Hematopoietic multipotent progenitor cell treated with erythropoietin and hydrocortisone succinate and interleukin-3 and kit ligand, for 4 days (in vitro differentiated cells): Measurements from ENCODE around the gene NEAT1.

Source experiments
- DNase-seq: peaks from one replicate; pipeline ENCODE4 v3.0.0-alpha.2; 2015

The NEAT1 gene

DNA sequence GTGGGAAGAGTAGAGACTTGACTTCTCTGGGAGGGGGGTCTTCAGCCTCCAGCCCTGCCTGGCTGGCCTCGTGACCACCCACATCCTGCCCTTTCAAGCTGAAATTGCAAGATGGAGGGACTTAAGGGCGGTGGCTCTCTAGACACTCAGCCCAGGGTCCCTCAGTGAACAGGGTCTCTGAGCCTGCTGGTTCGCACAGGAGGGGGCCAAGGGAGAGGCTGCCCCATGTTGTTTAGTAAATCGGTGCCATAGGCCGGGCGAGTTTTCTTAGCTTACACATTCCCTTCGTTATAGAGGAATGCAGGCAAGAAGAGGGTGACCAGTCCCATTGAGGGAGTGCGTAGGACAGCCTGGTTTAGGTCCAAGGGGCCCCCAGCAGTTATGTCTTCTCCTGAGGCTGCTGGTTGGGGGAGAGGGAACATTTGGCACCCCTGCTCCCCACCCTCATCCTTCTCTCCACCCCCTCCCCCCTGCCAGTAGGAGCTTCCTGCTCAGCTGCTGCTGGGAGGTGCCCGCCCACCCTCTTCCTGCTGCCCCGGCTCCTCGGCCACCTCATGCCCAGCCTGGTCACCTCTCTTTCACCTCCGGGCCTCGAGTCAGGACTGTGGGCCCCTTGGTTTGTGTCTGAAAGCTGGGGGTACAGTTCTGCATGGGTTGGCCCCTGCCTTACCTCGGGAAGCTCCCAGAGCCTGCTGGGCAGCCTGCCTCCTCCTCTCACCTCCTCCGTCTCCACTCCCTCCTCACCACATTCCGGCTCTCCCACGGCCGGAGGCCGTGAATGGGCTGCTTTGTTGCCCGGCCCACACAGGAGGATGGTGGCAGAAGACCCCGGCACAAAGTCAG is 32.3 kb upstream of the NEAT1 start:
- no peak for DNase-seq

GRCh38 chr11:65390996-65391395 is 31.6 kb upstream of the NEAT1 start:
- DNase-seq: no peak

- no peak for DNase-seq
These were observed 30.3 kb upstream of the NEAT1 start for GRCh38 chr11:65392186-65392829.

DNA sequence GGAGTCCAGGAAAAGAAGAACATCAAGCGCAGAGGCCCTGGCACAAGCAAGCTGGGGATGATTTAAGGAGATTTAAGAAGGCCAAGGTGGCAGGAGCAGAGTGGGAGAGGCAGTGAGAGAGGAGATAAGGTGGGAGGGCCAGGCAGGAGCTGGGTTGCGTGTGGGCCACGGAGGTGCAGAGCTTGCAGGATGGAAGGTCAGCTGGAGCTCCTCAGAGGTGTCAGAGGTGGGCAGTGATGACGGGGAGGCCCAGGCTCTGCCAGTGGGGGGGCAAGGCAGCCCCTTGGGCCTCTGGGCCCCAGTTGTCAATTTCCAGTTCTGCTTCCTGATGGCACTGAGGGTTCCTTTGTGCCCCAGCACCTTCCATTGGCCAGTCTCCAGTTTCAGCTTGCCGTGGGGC is 29.7 kb upstream of the NEAT1 start:
- DNase-seq: no peak

DNA sequence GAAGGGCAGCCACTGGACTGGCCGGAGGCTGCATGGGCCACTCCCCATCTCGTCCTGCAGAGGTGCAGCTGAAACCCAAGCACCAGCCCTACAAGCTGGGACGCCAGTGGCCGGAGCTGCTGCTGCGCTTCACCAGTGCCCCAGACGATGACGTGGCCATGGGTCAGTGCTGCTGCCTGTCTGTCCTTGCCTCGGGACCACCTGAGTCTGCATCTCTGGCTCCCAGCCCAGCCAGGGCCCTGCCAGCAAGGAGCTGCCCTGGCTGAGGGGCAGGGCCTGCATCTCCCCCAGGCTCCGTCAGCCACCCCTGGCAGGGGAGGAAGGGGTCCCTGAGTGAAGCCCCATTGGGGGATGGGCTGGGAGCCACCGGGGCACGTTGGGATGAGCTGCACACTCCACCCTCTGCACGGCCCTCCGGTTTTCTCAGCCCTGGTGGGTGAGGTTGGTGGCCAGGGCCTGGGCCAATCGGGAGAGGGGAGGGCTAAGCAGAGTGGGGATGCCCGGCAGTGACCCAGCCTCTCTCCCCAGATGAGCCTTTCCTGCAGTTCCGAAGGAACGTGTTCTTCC is 29.0 kb upstream of the NEAT1 start:
- DNase-seq: no peak

DNA sequence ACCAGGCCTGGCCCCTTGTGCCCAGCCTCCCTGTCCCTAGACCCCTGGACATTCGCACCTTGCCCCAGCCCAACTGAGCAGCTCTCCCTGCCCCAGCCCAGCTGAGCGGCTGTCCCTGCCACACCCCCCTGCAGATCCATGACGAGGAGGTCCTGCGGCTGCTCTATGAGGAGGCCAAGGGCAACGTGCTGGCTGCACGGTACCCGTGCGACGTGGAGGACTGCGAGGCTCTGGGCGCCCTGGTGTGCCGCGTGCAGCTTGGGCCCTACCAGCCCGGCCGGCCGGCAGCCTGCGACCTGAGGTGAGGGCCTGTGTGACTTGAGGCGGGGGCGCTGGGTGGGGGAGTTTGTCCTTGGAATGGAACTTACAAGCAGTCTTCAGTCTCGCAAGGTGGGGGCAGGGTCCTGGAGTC is 28.5 kb upstream of the NEAT1 start:
- no peak for DNase-seq

DNA sequence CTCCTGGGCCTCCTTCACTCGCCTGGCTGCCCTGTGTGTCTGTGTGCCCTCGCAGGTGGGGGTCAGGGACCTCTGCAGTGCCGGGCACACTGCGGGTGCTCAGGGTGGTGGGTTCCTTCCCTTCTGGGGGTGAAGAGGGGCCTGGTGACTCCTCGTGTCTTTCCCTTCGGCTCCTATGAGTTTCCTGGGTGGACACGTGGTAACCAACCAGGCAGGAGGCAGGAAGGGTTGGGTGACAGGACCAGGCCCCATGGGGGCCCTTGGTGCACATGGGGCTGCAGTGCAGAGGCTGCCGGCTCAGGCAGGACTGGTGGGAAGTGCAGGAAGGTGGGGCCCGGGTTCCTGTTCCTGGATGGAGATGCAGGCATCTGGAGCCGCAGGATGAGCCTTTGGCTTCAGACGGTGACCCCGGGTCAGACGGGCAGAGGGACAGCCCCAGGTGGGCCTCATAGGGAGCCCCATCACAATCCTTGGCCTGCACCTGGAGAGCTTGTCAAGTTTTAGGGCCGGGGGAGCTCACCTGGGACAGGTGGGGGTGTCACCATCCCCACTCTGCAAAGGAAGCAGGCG is 26.6 kb upstream of the NEAT1 start:
- DNase-seq: no peak

- DNase-seq: no peak
These were observed 25.5 kb upstream of the NEAT1 start for GRCh38 chr11:65396769-65397745.

GRCh38 chr11:65398362-65398910 is 24.2 kb upstream of the NEAT1 start:
- no peak for DNase-seq

DNA sequence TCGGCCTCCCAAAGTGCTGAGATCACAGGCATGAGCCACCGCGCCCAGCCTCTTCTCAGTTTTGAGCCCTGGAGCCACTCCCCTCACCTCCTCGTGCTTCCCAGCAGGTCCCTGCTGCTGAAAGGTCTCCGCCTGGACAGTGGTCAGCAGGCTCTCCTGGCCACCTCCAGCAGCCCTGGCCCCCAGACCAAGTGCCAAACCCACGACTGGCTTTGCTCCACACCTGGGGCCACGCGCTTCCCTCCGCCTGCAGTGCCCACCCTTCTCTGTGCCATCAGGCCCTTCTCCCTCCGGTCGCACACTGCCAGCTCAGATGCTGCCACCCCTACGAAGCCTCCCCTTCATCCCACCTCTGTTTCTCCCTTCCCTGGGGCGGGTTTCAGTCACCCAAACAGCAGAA is 23.3 kb upstream of the NEAT1 start:
- DNase-seq: no peak

GRCh38 chr11:65399845-65400244 is 22.8 kb upstream of the NEAT1 start:
- no peak for DNase-seq

DNA sequence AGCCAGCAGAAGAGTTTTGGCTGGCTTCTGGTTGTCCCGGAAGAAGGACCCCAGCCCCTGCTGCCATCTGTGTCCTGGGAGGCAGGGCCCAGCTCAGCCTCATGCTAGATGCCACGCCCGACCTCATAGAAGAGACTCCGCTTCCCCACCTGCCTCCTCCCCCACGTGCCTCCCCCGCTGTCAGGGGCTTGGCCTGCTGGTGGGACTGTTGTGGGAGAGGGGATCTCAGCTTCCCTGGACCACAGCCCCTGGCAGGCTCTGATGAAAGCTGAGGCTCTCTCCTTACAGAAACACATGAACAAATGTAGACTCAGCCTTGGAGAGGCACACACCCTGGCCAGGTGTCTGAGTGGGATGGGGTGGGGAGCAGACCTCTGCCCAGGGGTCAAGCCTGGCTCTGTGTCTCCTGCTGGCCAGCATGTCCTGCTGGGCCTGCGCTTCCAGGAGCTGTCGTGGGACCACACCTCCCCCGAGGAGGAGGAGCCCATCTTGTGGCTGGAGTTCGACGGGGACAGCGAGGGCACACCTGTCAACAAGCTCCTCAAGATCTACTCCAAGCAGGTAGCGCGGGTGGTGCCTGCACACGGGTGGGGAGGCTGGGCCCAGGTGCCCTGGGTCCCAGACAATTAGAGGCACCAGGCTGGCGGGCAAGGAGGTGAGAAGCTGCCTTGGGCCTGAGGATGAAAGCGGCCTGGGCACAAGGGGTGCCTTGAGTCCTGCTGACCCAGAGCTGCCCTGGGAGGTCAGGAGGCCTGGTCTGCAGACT is 22.1 kb upstream of the NEAT1 start:
- DNase-seq: no peak

DNA sequence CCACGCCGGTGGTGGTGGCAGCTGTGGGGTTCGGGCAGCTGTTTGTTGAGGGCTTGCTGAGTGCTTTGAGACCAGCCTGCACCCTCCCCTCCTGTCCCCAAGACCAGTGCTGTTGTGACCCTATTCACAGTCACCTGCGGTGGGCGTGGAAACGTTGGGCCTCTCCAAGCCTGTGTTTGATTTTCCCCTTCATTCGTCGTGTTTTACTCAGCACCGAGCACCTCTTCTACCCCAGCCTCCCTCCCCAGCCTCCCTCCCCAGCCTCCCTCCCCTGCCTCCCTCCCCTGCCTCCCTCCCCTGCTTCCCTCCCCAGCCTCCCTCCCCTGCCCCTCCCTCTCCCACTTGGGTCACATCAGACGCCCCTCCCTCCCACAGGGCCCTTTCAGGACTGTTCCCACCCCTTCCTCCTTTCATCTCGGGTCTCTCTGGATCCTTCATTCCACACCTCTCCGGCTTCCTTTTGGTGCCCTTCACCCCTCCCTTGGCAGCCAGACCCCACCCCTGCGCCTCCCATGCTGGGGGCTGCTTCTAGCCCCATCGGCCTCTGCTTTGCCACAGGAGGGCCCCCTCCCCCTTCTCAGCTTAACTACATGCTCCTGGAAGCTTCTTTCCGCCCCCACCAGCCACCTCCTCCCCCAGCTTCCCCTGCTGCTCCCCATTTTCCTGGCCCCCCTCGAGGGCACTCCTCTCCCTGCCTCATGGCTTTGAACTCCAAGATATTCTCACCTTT is 21.4 kb upstream of the NEAT1 start:
- peak; percentile 25 for DNase-seq

- DNase-seq: no peak
These were observed 20.8 kb upstream of the NEAT1 start for GRCh38 chr11:65401803-65402248.

- no peak for DNase-seq
These were observed 19.8 kb upstream of the NEAT1 start for GRCh38 chr11:65402790-65403189.

GRCh38 chr11:65403607-65404121 is 18.9 kb upstream of the NEAT1 start:
- DNase-seq: peak; percentile 96

DNA sequence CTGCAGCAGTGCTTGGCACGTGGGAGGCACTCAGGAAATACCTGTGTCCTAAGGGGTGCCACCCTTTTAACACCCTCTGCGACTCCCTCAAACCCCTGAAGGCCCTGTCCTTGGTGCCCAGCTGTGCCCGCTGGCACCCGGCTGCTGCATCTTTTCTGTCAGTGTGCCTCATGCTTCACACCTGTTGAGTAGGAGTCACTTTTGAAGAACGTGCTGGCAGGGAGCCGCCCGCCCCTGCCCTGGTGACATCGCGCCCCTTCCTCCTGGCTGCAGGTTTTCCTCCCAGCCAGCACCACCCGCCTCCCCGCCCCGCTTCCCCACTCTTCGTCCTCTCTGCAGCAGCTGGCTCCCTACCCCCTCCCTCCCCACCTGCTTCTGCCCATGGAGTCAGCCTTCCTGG is 18.4 kb upstream of the NEAT1 start:
- no peak for DNase-seq

DNA sequence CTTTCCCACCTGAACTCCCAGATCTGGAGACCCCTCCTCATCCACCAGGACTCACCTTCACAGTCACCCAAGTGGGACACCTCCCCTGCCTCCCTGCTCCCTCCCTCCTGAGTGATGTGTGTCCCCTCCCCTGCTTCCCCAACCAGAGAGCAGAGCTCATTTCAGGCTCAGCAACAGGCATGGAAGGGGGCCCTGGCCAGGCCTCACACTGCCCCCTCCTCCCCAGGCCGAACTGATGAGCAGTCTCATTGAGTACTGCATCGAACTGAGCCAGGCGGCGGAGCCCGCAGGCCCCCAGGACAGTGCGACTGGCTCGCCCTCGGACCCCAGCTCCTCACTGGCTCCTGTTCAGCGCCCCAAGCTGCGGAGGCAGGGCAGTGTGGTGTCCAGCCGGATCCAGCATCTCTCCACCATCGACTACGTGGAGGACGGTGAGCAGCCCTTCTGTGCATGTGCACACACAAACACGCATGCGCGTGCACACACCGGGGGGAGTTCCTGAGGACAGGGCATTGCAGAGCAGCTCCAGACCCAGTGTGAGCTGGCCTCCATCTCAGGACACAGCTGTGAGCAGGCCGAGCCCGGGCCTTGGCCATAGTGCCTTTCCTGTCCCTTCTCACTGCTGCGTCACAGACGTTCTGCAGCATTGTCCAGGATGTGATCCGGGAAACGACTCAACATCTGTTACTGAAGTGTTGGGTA is 17.8 kb upstream of the NEAT1 start:
- DNase-seq: no peak

DNA sequence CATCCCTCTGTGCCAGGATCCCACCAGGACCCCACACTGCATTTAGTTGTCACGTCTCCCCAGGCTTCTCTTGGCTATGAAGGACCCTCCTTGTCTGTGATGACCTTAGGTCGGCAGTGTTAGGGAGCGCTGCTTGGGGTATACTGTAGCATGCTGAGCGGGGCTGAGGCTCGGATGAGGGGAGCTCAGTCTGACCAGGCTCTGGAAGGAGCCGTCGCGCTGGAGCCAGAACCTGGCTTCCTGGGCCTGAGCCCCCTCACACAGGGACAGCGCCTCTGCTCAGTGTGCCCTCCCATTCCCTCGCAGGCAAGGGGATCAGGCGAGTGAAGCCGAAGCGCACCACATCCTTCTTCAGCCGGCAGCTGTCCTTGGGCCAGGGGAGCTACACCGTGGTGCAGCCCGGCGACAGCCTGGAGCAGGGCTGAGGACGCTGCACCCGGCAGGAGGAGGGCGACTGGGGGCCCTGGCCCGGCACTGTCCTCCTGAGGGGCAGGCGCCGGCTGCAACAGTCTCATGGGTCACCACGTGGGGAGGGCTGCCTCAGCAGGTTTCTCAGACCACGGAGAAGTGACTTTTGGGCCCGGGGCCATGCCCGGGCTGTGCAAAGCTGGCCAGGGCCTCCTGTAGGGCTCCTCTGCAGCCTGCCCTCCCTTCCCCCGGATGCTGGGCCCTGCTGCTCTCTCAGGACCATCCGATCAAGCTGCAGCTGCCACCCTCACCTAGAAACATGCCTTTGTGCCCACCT is 11.5 kb upstream of the NEAT1 start:
- no peak for DNase-seq
